Smooth muscle cell (in vitro differentiated cells): Measurements from ENCODE around the gene ALPI. TPM values are rescaled to one million over a fixed set of nuclear protein-coding genes. Genes with fewer than 3 reads are reported as not detected.

Experiments
- DNase-seq: peaks from one replicate; lab custom pipeline; 2025; ENCODE audit not compliant: unreplicated experiment; lab: John Stamatoyannopoulos, UW
- H2AFZ ChIP-seq: fragments of 200-600 bp; sonication (generic); 2 replicates; pipeline ENCODE4 v1.6.0; 2016; ENCODE audit warnings: antibody characterized with exemption, low read depth, mild to moderate bottlenecking
- H3F3A ChIP-seq: fragments of 200-600 bp; sonication (generic); 2 replicates; pipeline ENCODE4 v1.6.0; 2017; ENCODE audit warnings: antibody characterized with exemption, low read depth
- H3K27ac ChIP-seq: fragments of 200-600 bp; sonication (generic); 2 replicates; pipeline ENCODE4 v1.5.1; 2016; ENCODE audit warnings: low read depth, mild to moderate bottlenecking
- H3K27me3 ChIP-seq: fragments of 200-600 bp; sonication (generic); 2 replicates; pipeline ENCODE4 v1.6.1; 2016; ENCODE audit warnings: low read depth, mild to moderate bottlenecking
- H3K36me3 ChIP-seq: fragments of 200-600 bp; sonication (generic); 2 replicates; pipeline ENCODE4 v1.5.1; 2016; ENCODE audit warnings: low read depth
- H3K4me1 ChIP-seq: fragments of 200-600 bp; sonication (generic); 2 replicates; pipeline ENCODE4 v1.5.1; 2016; ENCODE audit warnings: low read depth
- H3K4me2 ChIP-seq: fragments of 200-600 bp; sonication (generic); 2 replicates; pipeline ENCODE4 v1.6.0; 2016; ENCODE audit warnings: mild to moderate bottlenecking
- H3K4me3 ChIP-seq: fragments of 200-600 bp; sonication (generic); 2 replicates; pipeline ENCODE4 v1.5.1; 2016; ENCODE audit warnings: mild to moderate bottlenecking
- H3K79me2 ChIP-seq: fragments of 200-600 bp; sonication (generic); 2 replicates; pipeline ENCODE4 v1.6.0; 2016; ENCODE audit warnings: low read depth, mild to moderate bottlenecking
- H3K9ac ChIP-seq: fragments of 200-600 bp; sonication (generic); 2 replicates; pipeline ENCODE4 v1.6.0; 2016; ENCODE audit warnings: low read depth
- H3K9me3 ChIP-seq: fragments of 200-600 bp; sonication (generic); replicated peaks from 2 replicates; pipeline ENCODE4 v1.5.1; 2016; ENCODE audit warnings: low read depth
- H4K20me1 ChIP-seq: fragments of 200-600 bp; sonication (generic); 2 replicates; pipeline ENCODE4 v1.6.0; 2016; ENCODE audit warnings: low read depth
- WGBS: methylation state at CpG from one replicate; pipeline ENCODE4 v1.1.7; 2016; ENCODE audit warnings: low lambda C conversion rate; 5-methylcytosine and 5-hydroxymethylcytosine counted together
- polyA plus RNA-seq: library from polyadenylated mRNA; unstranded; fragments of >200 nt; fragmentation: Nextera tagmentation; extraction: Ambion mirVana; gene quantifications from 2 replicates; pipeline ENCODE4 v1.2.1, GENCODE V29; 2016
- total RNA-seq: library from RNA; depleted of rRNA; stranded (reverse); fragments of >200 nt; gene quantifications from 2 replicates; pipeline ENCODE4 v1.2.3, GENCODE V29; 2014
- TF ChIP-seq, protein P1 (sequence below): fragments of 200-600 bp; sonication (generic); IDR thresholded peaks from 2 replicates; pipeline ENCODE4 v1.5.1; 2017; ENCODE audit warnings: borderline replicate concordance, mild to moderate bottlenecking, antibody characterized with exemption; ENCODE audit not compliant: insufficient read depth, poor library complexity, severe bottlenecking

ALPI gene
- total and polyA plus RNA-seq, 2 experiments from 2014 or later, result not detected

DNA sequence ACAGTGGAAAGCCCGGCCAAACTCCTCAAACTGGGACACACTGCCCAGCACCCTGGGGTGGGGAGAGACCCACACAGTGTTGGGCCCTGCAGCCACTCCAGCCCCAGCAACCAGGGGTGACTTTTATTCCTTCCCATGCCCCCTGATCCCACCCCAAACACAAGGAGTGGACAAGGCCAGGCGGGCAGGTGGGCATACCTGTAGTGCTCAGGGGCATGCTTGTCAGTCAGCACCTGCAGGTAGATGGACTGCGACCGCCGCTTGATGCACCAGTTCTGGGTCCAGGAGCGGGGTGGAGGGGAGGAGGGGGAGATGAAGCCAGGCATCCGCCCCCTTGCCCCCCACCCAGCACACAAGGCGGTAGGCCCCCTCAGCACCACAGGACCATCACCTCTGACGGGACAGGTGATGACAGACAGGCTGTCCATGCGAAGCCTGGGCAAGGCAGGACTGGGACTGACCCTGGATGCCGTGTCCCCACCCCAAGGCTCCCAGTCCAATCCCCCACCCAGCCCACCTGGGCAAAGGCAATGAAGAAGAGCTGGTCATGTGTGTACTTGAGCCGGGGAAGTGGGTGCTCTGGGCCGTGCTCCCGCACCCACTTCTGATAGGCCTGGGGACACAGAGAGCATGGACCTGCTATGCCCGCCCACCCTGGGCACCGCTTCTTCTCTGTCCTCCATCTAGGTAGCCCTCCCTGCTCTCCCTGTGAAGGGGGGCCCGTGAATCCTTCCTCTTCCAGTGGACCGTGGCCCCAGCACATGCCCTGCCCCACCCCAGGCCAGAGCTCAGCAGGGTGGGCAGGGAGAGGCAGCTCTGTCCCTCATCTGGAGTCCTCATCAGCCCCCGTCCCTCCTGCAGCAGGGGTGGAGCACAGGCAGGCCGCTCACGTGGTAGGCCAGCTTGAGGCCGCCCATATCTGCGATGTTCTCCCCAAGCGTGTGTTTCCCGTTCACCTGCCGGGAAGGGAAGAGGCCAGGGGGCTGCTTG lies 24.5 kb downstream of the ALPI start:
- Histone ChIP-seq H3K27me3 (peaks cover 51% of the 10 kb centered on the region), H3K27ac (no peak overlapping the region), H3K4me3 (no peak overlapping the region), H3K9me3 (no peaks in the 10 kb centered on the region), H3K79me2 (no peaks in the 10 kb centered on the region), H2AFZ (no peak overlapping the region), H3F3A (no peaks in the 10 kb centered on the region), H3K9ac (no peak overlapping the region), H3K4me1 (no peaks in the 10 kb centered on the region), H3K4me2 (no peak overlapping the region), H3K36me3 (no peaks in the 10 kb centered on the region), H4K20me1 (no peaks in the 10 kb centered on the region)
- WGBS, result 90% methylated on average over 24 of the region's 26 CpGs
- TF ChIP-seq, protein P1, sequence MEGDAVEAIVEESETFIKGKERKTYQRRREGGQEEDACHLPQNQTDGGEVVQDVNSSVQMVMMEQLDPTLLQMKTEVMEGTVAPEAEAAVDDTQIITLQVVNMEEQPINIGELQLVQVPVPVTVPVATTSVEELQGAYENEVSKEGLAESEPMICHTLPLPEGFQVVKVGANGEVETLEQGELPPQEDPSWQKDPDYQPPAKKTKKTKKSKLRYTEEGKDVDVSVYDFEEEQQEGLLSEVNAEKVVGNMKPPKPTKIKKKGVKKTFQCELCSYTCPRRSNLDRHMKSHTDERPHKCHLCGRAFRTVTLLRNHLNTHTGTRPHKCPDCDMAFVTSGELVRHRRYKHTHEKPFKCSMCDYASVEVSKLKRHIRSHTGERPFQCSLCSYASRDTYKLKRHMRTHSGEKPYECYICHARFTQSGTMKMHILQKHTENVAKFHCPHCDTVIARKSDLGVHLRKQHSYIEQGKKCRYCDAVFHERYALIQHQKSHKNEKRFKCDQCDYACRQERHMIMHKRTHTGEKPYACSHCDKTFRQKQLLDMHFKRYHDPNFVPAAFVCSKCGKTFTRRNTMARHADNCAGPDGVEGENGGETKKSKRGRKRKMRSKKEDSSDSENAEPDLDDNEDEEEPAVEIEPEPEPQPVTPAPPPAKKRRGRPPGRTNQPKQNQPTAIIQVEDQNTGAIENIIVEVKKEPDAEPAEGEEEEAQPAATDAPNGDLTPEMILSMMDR, result no peak
- no peak for DNase-seq

DNA sequence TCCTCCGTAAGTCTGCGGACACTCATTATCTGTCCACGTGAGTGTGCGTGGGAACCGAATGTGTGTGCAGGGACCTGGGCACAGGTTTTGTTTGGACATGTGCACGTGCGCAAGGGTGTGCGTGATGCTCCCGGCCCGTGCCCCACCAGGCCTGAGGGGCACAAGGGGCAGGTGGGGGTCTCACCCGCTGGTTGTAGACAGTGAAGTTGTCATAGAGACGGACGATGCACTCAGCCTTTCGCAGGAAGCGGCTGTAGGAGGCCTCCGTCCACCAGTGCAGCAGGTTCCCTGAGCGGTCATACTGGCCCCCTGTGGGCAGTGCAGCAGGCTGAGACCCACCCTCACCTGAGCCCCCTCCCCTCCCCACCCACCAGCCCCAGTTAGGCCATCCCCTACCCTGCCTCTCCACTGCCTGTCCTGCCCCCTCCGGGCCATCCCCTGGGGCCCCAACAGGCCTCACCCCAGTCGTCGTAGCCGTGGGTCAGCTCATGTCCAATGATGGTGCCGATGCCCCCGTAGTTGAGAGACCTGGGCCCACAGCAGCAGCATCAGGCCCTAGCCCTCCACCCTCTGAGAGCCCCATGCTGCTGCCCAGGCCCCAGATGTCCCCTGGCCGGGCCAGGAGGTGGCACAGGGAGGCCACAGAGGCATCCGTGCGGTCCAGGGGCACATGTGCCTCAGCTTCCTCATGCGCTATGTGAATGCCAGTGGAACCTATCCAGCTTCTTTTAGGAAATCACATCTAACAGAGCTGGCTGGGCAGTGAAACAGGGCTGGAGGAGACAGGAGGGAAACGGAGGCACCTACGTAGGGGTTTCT lies 25.6 kb downstream of the ALPI start:
- H3K4me3 ChIP-seq, result no peak overlapping the region
- WGBS, result 93% methylated on average over 27 of the region's 29 CpGs
- no peaks in the 10 kb centered on the region for H3K9me3 ChIP-seq
- DNase-seq, result no peak
- H3K27me3 ChIP-seq, result peaks cover 56% of the 10 kb centered on the region
- no peak overlapping the region for H3K4me2 ChIP-seq
- no peaks in the 10 kb centered on the region for H3K4me1 ChIP-seq
- H2AFZ ChIP-seq, result no peak overlapping the region
- no peaks in the 10 kb centered on the region for H3K36me3 ChIP-seq
- no peak overlapping the region for H3K27ac ChIP-seq
- no peaks in the 10 kb centered on the region for H4K20me1 ChIP-seq
- TF ChIP-seq, protein P1, result no peak
- no peaks in the 10 kb centered on the region for H3F3A ChIP-seq
- no peaks in the 10 kb centered on the region for H3K79me2 ChIP-seq
- no peak overlapping the region for H3K9ac ChIP-seq

DNA sequence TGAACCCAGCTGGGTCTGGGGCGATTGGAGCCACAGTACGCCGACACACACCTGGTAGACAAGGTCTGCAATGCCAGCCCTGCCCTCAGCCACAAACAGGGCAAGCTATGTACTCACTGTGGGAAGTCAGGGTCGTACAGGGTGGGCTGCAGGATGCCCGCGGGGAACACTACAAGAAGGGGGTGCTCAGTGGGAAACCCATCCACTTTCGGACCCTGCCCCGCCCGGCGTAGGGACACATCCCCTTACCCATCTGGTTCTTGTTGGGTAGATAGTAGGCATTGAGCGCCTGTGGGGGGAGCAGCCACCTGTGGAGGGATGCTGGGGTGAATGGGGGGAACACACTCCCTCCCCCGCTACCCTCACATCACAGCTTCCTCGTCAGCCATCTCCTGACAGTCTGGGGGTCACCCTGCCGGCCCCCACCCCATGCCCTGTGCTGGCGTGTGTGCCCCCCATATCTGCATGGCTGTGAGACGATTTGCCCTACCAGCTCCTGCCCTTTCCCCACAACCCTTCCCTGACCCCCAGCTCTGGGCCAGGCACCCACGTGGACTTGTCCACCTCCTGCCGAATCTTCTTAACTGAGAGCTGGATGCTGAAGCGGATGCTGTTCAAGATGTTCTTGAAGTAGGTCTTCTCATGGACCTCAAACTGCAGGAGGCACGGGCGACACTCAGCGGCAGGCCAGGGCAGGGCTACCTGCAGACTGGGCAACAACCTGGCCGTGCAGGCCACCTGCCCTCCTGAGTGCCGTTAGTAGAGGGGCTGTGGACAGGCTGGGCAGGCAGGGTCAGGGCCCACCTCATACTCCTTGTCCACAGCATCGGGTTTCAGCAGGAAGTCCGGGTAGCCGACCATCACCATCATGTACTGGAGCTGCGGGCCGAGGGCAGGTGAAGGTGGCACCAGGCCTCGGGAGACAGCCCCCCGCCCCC lies 26.6 kb downstream of the ALPI start:
- Histone ChIP-seq H3K27ac (no peak overlapping the region), H3K4me3 (no peak overlapping the region), H3K27me3 (peaks cover 66% of the 10 kb centered on the region), H3F3A (no peaks in the 10 kb centered on the region), H3K4me1 (no peaks in the 10 kb centered on the region), H3K79me2 (no peaks in the 10 kb centered on the region), H3K4me2 (no peak overlapping the region), H3K9me3 (no peaks in the 10 kb centered on the region), H4K20me1 (no peaks in the 10 kb centered on the region), H3K9ac (no peak overlapping the region), H2AFZ (no peak overlapping the region), H3K36me3 (no peaks in the 10 kb centered on the region)
- DNase-seq, result no peak
- TF ChIP-seq, protein P1, result no peak
- WGBS, result 92% methylated on average over 31 of the region's 31 CpGs
